Body of pancreas (tissue), 4 donors: ENCODE data around the gene OR5P2.

Source experiments
- POLR2A ChIP-seq, 3 donors: fragments of 450-650 bp; IDR thresholded peaks; one replicate each; pipeline ENCODE4 v1.6.1; 2016; ENCODE audit warnings: antibody characterized with exemption in 3 of 3, mild to moderate bottlenecking in 2 of 3
- TF ChIP-seq, protein P1 (sequence below), 7 experiments: fragments of 450-650 bp in 4 of 7; fragments of 200-600 bp in 3 of 7; sonication (generic) in 3 of 7; IDR thresholded peaks; one replicate each; pipeline ENCODE4 v1.5.1; 2016 to 2019; ENCODE audit warnings: antibody characterized with exemption in 7 of 7

DNA sequence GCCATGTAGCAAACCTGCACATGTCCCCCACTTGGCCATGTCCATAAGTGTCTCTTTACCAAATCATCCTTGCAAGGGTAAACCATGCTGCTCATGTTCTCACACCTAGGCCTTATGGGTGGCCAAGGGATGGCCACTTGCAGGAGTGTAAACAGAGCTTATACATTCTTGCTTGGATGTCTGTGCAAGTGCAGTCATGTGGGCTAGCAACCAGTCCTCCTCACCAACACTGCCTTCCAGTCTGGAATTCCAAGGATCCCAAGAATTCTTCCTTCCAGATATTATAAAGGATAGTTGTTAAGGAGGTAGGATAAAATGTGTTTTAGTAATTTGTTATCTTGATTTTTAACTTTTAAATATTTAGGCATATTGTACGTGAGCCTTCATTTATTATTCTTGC, 47.8 kb upstream of the OR5P2 start:
- TF ChIP-seq, protein P1, sequence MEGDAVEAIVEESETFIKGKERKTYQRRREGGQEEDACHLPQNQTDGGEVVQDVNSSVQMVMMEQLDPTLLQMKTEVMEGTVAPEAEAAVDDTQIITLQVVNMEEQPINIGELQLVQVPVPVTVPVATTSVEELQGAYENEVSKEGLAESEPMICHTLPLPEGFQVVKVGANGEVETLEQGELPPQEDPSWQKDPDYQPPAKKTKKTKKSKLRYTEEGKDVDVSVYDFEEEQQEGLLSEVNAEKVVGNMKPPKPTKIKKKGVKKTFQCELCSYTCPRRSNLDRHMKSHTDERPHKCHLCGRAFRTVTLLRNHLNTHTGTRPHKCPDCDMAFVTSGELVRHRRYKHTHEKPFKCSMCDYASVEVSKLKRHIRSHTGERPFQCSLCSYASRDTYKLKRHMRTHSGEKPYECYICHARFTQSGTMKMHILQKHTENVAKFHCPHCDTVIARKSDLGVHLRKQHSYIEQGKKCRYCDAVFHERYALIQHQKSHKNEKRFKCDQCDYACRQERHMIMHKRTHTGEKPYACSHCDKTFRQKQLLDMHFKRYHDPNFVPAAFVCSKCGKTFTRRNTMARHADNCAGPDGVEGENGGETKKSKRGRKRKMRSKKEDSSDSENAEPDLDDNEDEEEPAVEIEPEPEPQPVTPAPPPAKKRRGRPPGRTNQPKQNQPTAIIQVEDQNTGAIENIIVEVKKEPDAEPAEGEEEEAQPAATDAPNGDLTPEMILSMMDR (IDR thresholded peaks at IDR 0.05), result no peak
- TF ChIP-seq POLR2A (IDR thresholded peaks at IDR 0.05), result no peak
